HepG2 (cell line): ENCODE measurements around the gene ZNF586. TPM values are rescaled to one million over a fixed set of nuclear protein-coding genes. Genes with fewer than 3 reads are reported as not detected.

Experiments used
- ATAC-seq: fragments of 200-7000 bp; cut with Tn5 transposase; 3 replicates; pipeline ENCODE4 v1.9.1; 2020; ENCODE audit warnings: mild to moderate bottlenecking, moderate library complexity
- BruUV-seq: library from RNA; stranded (reverse); fragments of 400-500 nt; replicated peaks from 2 replicates; lab custom pipeline; 2021; lab: Mats Ljungman, UMichigan
- CTCF ChIA-PET: fragments of 300-600 bp; formaldehyde crosslinking; extraction: SDS; loops from one replicate; lab custom pipeline; 2021; ENCODE audit warnings: low total read pairs, inconsistent platforms, low intra/inter-chr PET ratio; lab: Yijun Ruan, JAX
- POLR2A ChIA-PET: fragments of 350-600 bp; sonication (Branson Sonifier 250); formaldehyde crosslinking; loops from one replicate; lab custom pipeline; 2020; ENCODE audit warnings: antibody characterized with exemption, inconsistent platforms; lab: Yijun Ruan, JAX
- DNase-seq: peaks from one replicate; pipeline ENCODE4 v3.0.0-alpha.2; 2015; ENCODE audit warnings: low spot score
- FAIRE-seq: peaks from 3 replicates; lab custom pipeline; 2011; peaks lifted over from hg19 to GRCh38; lab: Jason Lieb, UNC
- H2AFZ ChIP-seq: one replicate; pipeline ENCODE4 v1.6.1; 2011; ENCODE audit warnings: low read length, inconsistent platforms
- H3K27ac ChIP-seq: fragments of 300-600 bp; 3 replicates; pipeline ENCODE4 v1.8.0; 2011; ENCODE audit warnings: mixed run types, mild to moderate bottlenecking, mixed read lengths, low read length, inconsistent platforms; ENCODE audit not compliant: insufficient read depth; ENCODE audit errors: extremely low read length
- H3K27me3 ChIP-seq, 2 experiments: fragments of 200-600 bp in 1 of 2; 2 replicates in 1 of 2; 3 replicates in 1 of 2; pipeline versions ENCODE4 v1.6.0 to v1.8.0; 2011; ENCODE audit warnings: low read length in 2 of 2, mild to moderate bottlenecking in 2 of 2, moderate library complexity in 2 of 2, inconsistent platforms in 1 of 2; ENCODE audit not compliant: insufficient read depth in 2 of 2, control insufficient read depth in 1 of 2
- H3K36me3 ChIP-seq, 2 experiments: fragments of 200-600 bp in 1 of 2; replicated peaks in 1 of 2; 2 replicates in 1 of 2; 3 replicates in 1 of 2; pipeline versions ENCODE4 v1.5.1 to v1.8.0; 2011; ENCODE audit warnings: low read length in 2 of 2, inconsistent platforms in 1 of 2; ENCODE audit not compliant: insufficient read depth in 2 of 2, control insufficient read depth in 1 of 2
- H3K4me1 ChIP-seq: 2 replicates; pipeline ENCODE4 v1.5.1; 2012; ENCODE audit warnings: low read length, inconsistent platforms; ENCODE audit not compliant: insufficient read depth
- H3K4me2 ChIP-seq: 2 replicates; pipeline ENCODE4 v1.6.0; 2011; ENCODE audit warnings: low read depth, low read length, inconsistent platforms
- H3K4me3 ChIP-seq, 3 experiments: fragments of 200-600 bp in 1 of 3; sonication (generic), shearing (Covaris generic) in 1 of 3; replicated peaks in 1 of 3; 2 replicates each; pipeline ENCODE4 v1.5.1; 2011 to 2016; ENCODE audit warnings: low read length in 3 of 3, inconsistent platforms in 2 of 3, low read depth in 2 of 3, mild to moderate bottlenecking in 2 of 3, control low read depth in 1 of 3, mixed read lengths in 1 of 3; ENCODE audit not compliant: insufficient read depth in 1 of 3
- H3K79me2 ChIP-seq: one replicate; pipeline ENCODE4 v1.6.1; 2011; ENCODE audit warnings: low read length, inconsistent platforms; ENCODE audit not compliant: insufficient read depth
- H3K9ac ChIP-seq: 2 replicates; pipeline ENCODE4 v1.6.0; 2011; ENCODE audit warnings: mild to moderate bottlenecking, low read depth, low read length, inconsistent platforms; ENCODE audit not compliant: insufficient read depth
- H3K9me3 ChIP-seq: 2 replicates; pipeline ENCODE4 v1.5.1; 2012; ENCODE audit warnings: mild to moderate bottlenecking, low read length
- H4K20me1 ChIP-seq: 2 replicates; pipeline ENCODE4 v1.6.0; 2011; ENCODE audit warnings: inconsistent platforms, mild to moderate bottlenecking, low read length, moderate library complexity; ENCODE audit not compliant: insufficient read depth
- CEBPB ChIP-seq: IDR thresholded peaks from 2 replicates; pipeline ENCODE4 v1.6.1; 2011; ENCODE audit warnings: low read depth, low read length, improper control_type of control experiment, borderline replicate concordance
- EZH2 ChIP-seq: conservative IDR thresholded peaks from 2 replicates; pipeline ENCODE4 v1.6.1; 2012; ENCODE audit warnings: mild to moderate bottlenecking, low read depth, low read length, moderate library complexity
- HNRNPLL ChIP-seq: fragments of 200-400 bp; formaldehyde crosslinking; IDR thresholded peaks from 2 replicates; pipeline ENCODE4 v1.6.1; 2017; ENCODE audit warnings: mild to moderate bottlenecking, low read depth, low read length; ENCODE audit not compliant: poor library complexity, severe bottlenecking
- HOXA9 ChIP-seq: sonication (generic); formaldehyde crosslinking; IDR thresholded peaks from 2 replicates; pipeline ENCODE4 v1.8.1; 2022; ENCODE audit warnings: missing genetic modification reagents, mild to moderate bottlenecking, moderate library complexity, borderline replicate concordance
- LRRFIP1 ChIP-seq: sonication (generic); formaldehyde crosslinking; conservative IDR thresholded peaks from 2 replicates; pipeline ENCODE4 v1.4.0; 2020; ENCODE audit warnings: missing genetic modification reagents
- RAD21 ChIP-seq: fragments of 450-650 bp; formaldehyde crosslinking; IDR thresholded peaks from 2 replicates; pipeline ENCODE4 v1.5.0; 2020; ENCODE audit warnings: mild to moderate bottlenecking
- RARA ChIP-seq: IDR thresholded peaks from 2 replicates; pipeline ENCODE4 v1.6.1; 2016; ENCODE audit warnings: missing genetic modification reagents, missing compliant biosample characterization
- RBFOX2 ChIP-seq: fragments of 200-400 bp; formaldehyde crosslinking; IDR thresholded peaks from 2 replicates; pipeline ENCODE4 v1.6.1; 2017; ENCODE audit warnings: low read depth, mild to moderate bottlenecking, low read length
- RXRA ChIP-seq: sonication (generic); formaldehyde crosslinking; IDR thresholded peaks from 2 replicates; pipeline ENCODE4 v1.5.1; 2020; ENCODE audit warnings: missing genetic modification reagents
- SAP130 ChIP-seq: IDR thresholded peaks from 2 replicates; pipeline ENCODE4 v1.6.1; 2016; ENCODE audit warnings: low read depth
- ZBTB42 ChIP-seq: sonication (generic); formaldehyde crosslinking; IDR thresholded peaks from 2 replicates; pipeline ENCODE4 v1.5.0; 2020; ENCODE audit warnings: mild to moderate bottlenecking, missing genetic modification reagents
- ZBTB7B ChIP-seq: sonication (generic); formaldehyde crosslinking; IDR thresholded peaks from 2 replicates; pipeline ENCODE4 v1.4.0; 2020; ENCODE audit warnings: missing genetic modification reagents
- ZEB1 ChIP-seq: IDR thresholded peaks from 2 replicates; pipeline ENCODE4 v1.6.1; 2012; ENCODE audit warnings: mild to moderate bottlenecking, low read depth, inconsistent platforms; ENCODE audit not compliant: insufficient replicate concordance
- ZFP62 ChIP-seq: sonication (generic); formaldehyde crosslinking; IDR thresholded peaks from 2 replicates; pipeline ENCODE4 v1.4.0; 2020; ENCODE audit warnings: missing genetic modification reagents
- ZNF263 ChIP-seq: sonication (generic); formaldehyde crosslinking; IDR thresholded peaks from 2 replicates; pipeline ENCODE4 v1.4.0; 2020; ENCODE audit warnings: missing genetic modification reagents
- ZNF382 ChIP-seq: sonication (generic); formaldehyde crosslinking; IDR thresholded peaks from 2 replicates; pipeline ENCODE4 v1.5.0; 2020; ENCODE audit warnings: missing genetic modification reagents, mild to moderate bottlenecking, borderline replicate concordance
- ZNF441 ChIP-seq: sonication (generic); formaldehyde crosslinking; IDR thresholded peaks from 2 replicates; pipeline ENCODE4 v1.7.0; 2021; ENCODE audit warnings: missing genetic modification reagents, borderline replicate concordance
- ZNF747 ChIP-seq: sonication (generic); formaldehyde crosslinking; IDR thresholded peaks from 2 replicates; pipeline ENCODE4 v1.8.1; 2023; ENCODE audit warnings: missing genetic modification reagents, mild to moderate bottlenecking, borderline replicate concordance
- WGBS: methylation state at CpG from one replicate; pipeline ENCODE4 v1.1.6; 2017; ENCODE audit warnings: low lambda C conversion rate; 5-methylcytosine and 5-hydroxymethylcytosine counted together
- in situ Hi-C: cut with HindIII; loops from 2 replicates; pipeline ENCODE4 v1.10.0; 2017; ENCODE audit warnings: low pct_unique_long_range_greater_than_20kb; ENCODE audit not compliant: extremely low pct_ligation_motif_present
- intact Hi-C: fragments of 100-400 bp; cut with micrococcal nuclease; formaldehyde crosslinking; loops from one replicate; pipeline ENCODE4 v1.10.0; 2022; ENCODE audit not compliant: unreplicated experiment
- polyA plus RNA-seq, 8 experiments: library from polyadenylated mRNA; depleted of rRNA in 3 of 8; stranded (reverse) in 7 of 8; unstranded in 1 of 8; fragments of >200 nt; fragmentation: Illumina TruSeq in 4 of 8; extraction: Trizol in 4 of 8; gene quantifications; 2 replicates each; pipeline versions ENCODE4 v1.2.1 to v1.2.3, GENCODE V29; 2011 to 2016; ENCODE audit warnings: low read depth in 4 of 8, missing spikeins in 1 of 8, mixed read lengths in 1 of 8; ENCODE audit not compliant: insufficient read depth in 1 of 8
- total RNA-seq, 5 experiments: library from RNA; depleted of rRNA; stranded (reverse); fragments of >200 nt; fragmentation: Illumina TruSeq; extraction: Trizol; gene quantifications; 2 replicates each; pipeline ENCODE4 v1.2.3, GENCODE V29; 2016; ENCODE audit warnings: low read depth in 1 of 5

Gene ZNF586
- total and polyA plus RNA-seq, 2 of the 13 experiments (the other 11 are each of a cell fraction or from before 2014, with no cell fraction given) = 0.50 to 3.4 TPM

- TF ChIP-seq HNRNPLL (peak; percentile 95), EZH2 (no peak), SAP130 (CRISPR knock-in tag) (peak; percentile 37; the same call in 1 of the 2 replicates), RAD21 (CRISPR knock-in tag) (no peak), RXRA (CRISPR knock-in tag) (peak; percentile 23; the same call in 1 of the 2 replicates), ZNF747 (CRISPR knock-in tag) (no peak), ZFP62 (CRISPR knock-in tag) (no peak)
Observed at GRCh38 chr19:57803594-57804325, 34.3 kb downstream of the ZNF586 start (continued).

- Histone ChIP-seq H3K4me1 (peaks cover 39% of the 10 kb centered on the region), H3K9ac (no peak overlapping the region), H3K27ac (no peak overlapping the region), H3K4me2 (no peak overlapping the region), H3K79me2 (peaks cover 5% of the 10 kb centered on the region), H3K4me3 (no peak overlapping the region), H3K9me3 (no peaks in the 10 kb centered on the region), H2AFZ (no peak overlapping the region), H4K20me1 (peaks cover 3% of the 10 kb centered on the region; the same call in 1 of the 2 replicates), H3K36me3 (peaks cover 10 to 23% of the 10 kb centered on the region in 2 experiments; a peak in 4 of 5 replicates), H3K27me3 (no peaks in the 10 kb centered on the region)
- intact Hi-C loops (no loop called here), in situ Hi-C loops (no loop called here)
- FAIRE-seq (no peak), DNase-seq (no peak), ATAC-seq (no peak)
- ChIA-PET POLR2A (interaction anchor here (0.6 kb wide), 1 partner anchor 17 kb away, joined by 3 read pairs; no protein-coding TSS in a partner anchor), CTCF (no interaction called here)
- 91% methylated on average over 2 of the region's 2 CpGs for WGBS
- TF ChIP-seq LRRFIP1 (CRISPR knock-in tag) = no peak
- TF ChIP-seq RBFOX2 = 0 out of 2 replicates have a peak, but pooled peaks have one; percentile 14
- no peak for TF ChIP-seq ZNF382 (CRISPR knock-in tag)
- no peak for TF ChIP-seq HOXA9 (CRISPR knock-in tag)
- TF ChIP-seq RARA = no peak
- no peak for TF ChIP-seq ZEB1
- TF ChIP-seq ZBTB7B (CRISPR knock-in tag) = no peak
- no peak for TF ChIP-seq ZNF441 (CRISPR knock-in tag)
- TF ChIP-seq ZBTB42 (CRISPR knock-in tag) = no peak
- TF ChIP-seq CEBPB = peak; percentile 42; the same call in 1 of the 2 replicates
- 0 out of 2 replicates have a peak, but pooled peaks have one; percentile 30 for TF ChIP-seq ZNF263 (CRISPR knock-in tag)
- BruUV-seq = no TSS peak
Observed at GRCh38 chr19:57807541-57807940, 38.1 kb downstream of the ZNF586 start.
